Neural crest cell (in vitro differentiated cells): ENCODE measurements around the gene SOX12. TPM values are rescaled to one million over a fixed set of nuclear protein-coding genes. Genes with fewer than 3 reads are reported as not detected.

Source experiments
- DNase-seq: peaks from one replicate; pipeline ENCODE4 v3.0.0; 2021; ENCODE audit warnings: low read depth, mixed read lengths, low spot score
- H3K27ac Mint-ChIP-seq: one replicate; pipeline ENCODE4 v1.8.0; 2021; ENCODE audit warnings: mild to moderate bottlenecking, mixed read lengths; ENCODE audit not compliant: unreplicated experiment
- H3K27me3 Mint-ChIP-seq: 2 replicates; pipeline ENCODE4 v1.8.0; 2021; ENCODE audit warnings: low read depth, mild to moderate bottlenecking, mixed read lengths
- H3K36me3 Mint-ChIP-seq: 2 replicates; pipeline ENCODE4 v1.8.0; 2021; ENCODE audit warnings: low read depth, mild to moderate bottlenecking, mixed read lengths
- H3K4me1 Mint-ChIP-seq: 2 replicates; pipeline ENCODE4 v1.8.0; 2021; ENCODE audit warnings: mixed read lengths
- H3K4me3 Mint-ChIP-seq: one replicate; pipeline ENCODE4 v1.8.0; 2021; ENCODE audit warnings: mild to moderate bottlenecking, mixed read lengths
- H3K9me3 Mint-ChIP-seq: 2 replicates; pipeline ENCODE4 v1.8.0; 2021; ENCODE audit warnings: mixed read lengths
- total RNA-seq: library from RNA; stranded (reverse); gene quantifications from 2 replicates; pipeline ENCODE4 v1.2.1, GENCODE V29; 2021
- TF ChIP-seq, protein P1 (sequence below): fragments of 200-600 bp; sonication (generic); conservative IDR thresholded peaks from 2 replicates; pipeline ENCODE4 v1.5.0; 2021; ENCODE audit warnings: antibody characterized with exemption, mild to moderate bottlenecking

Gene SOX12
- total RNA-seq, 1 donor from 2014 or later = 88.7 TPM

DNA sequence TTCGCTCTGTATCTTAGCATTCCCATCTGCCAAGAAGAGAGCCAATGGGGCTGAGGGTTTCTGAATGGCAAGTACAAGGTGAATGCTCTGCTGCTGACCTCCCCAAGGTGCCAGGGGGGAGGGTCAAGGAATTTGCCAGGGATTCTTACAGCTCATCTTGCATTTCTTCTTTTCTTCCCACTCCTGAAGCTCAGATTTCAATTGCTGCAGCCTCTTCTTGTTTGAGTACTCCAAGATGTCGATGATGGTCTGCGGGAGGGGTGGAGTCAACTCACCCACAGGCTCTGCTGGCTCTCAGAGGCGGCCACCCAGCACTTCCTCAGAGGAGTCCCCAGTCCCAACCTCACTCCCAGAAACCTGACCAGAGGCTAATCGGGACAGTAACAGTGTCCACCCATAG, 47.2 kb upstream of the SOX12 start:
- no peak for DNase-seq
- Mint-ChIP-seq H3K4me1 (no peaks in the 10 kb centered on the region), H3K9me3 (no peaks in the 10 kb centered on the region), H3K36me3 (peaks cover 34% of the 10 kb centered on the region), H3K4me3 (no peak overlapping the region), H3K27ac (no peak overlapping the region), H3K27me3 (no peaks in the 10 kb centered on the region)
- TF ChIP-seq, protein P1, sequence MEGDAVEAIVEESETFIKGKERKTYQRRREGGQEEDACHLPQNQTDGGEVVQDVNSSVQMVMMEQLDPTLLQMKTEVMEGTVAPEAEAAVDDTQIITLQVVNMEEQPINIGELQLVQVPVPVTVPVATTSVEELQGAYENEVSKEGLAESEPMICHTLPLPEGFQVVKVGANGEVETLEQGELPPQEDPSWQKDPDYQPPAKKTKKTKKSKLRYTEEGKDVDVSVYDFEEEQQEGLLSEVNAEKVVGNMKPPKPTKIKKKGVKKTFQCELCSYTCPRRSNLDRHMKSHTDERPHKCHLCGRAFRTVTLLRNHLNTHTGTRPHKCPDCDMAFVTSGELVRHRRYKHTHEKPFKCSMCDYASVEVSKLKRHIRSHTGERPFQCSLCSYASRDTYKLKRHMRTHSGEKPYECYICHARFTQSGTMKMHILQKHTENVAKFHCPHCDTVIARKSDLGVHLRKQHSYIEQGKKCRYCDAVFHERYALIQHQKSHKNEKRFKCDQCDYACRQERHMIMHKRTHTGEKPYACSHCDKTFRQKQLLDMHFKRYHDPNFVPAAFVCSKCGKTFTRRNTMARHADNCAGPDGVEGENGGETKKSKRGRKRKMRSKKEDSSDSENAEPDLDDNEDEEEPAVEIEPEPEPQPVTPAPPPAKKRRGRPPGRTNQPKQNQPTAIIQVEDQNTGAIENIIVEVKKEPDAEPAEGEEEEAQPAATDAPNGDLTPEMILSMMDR = no peak

DNA sequence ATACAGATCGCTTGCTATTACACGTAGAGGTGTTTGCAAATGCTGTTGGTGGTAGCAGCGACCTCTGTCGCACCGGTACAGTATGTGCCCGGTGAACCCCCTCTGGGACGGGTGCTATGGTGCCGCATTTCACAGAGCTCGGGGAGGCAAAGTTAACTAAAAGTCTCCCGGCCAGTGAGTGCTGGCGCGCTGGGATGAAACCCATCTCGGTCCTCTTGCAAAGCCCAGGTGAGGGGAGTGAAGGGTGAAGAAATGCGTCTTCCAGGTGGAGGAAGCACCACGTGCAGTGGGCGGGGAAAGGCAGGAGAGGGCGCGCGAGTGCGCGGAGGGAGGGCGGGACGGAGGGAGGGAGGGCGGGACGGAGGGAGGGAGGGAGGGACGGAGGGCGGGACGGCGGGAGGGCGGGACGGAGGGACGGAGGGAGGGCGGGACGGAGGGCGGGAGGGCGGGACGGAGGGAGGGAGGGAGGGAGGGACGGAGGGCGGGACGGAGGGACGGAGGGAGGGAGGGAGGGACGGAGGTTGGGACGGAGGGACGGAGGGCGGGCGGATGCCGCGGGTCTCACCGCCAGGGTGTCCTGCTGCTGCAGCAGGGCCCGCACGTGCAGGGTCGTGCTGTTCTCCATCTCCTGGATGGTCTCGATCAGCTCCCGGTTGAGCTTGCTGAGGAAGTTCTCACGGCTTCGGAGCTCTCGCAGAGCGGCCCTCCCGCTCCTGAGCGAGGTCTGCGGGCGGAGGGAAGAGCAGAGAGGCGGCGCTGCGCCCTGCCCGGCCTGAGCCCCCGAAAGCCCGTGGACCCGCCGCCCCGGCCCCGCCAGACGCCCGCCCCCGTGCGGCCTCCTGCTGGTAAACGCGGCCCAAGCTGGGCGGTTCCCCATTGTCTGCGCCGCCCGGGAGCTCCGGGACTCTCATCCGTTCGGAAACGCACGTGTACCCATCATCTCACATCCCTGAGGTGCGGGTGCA, 46.5 kb upstream of the SOX12 start:
- no peak overlapping the region for H3K4me3 Mint-ChIP-seq
- TF ChIP-seq, protein P1 = no peak
- no peaks in the 10 kb centered on the region for H3K27me3 Mint-ChIP-seq
- peaks cover 5% of the 10 kb centered on the region for H3K4me1 Mint-ChIP-seq
- no peak overlapping the region for H3K27ac Mint-ChIP-seq
- no peaks in the 10 kb centered on the region for H3K9me3 Mint-ChIP-seq
- H3K36me3 Mint-ChIP-seq = peaks cover 37% of the 10 kb centered on the region
- no peak for DNase-seq

DNA sequence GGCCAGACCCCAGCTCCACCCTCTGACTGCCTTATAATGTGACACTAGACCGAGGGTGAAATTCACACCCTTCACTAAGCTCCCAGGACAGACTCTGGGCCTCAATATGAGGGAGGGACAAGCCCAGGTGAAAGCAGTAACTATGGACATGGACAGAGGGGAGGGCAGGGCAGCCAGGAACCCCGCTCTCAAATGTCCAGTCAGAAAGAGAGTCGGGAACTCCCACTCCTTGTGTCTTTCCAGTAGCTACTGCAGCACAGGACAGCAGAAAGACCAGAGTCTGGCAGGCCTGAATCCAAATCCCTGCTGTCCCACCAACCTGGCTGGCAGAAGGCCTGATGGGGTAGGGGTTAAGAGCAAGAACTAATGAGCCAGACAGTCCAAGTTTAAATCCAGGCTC, 41.2 kb upstream of the SOX12 start:
- Mint-ChIP-seq H3K27ac (no peak overlapping the region), H3K36me3 (peaks cover 20% of the 10 kb centered on the region), H3K27me3 (no peaks in the 10 kb centered on the region), H3K9me3 (peaks cover 2% of the 10 kb centered on the region), H3K4me3 (no peak overlapping the region), H3K4me1 (peaks cover 12% of the 10 kb centered on the region)
- TF ChIP-seq, protein P1 = no peak
- no peak for DNase-seq

DNA sequence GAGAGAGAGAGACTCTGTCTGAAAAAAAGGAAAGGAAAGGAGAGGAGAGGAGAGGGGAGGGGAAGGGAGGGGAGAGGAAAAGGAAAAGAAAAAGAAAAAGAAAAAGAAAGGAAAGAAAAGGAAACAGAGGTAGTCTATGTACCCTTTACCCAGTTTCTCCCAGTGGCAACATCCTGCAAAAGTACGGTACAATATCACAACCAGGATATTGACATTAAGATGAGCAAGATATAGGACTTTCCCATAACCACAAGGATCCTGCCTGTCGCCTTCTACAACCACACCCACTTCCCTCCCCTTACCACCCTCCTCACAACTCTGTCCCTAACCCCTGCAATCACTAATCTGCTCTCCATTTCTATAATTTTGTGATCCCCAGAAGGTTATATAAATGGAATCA, 38.8 kb upstream of the SOX12 start:
- no peak for DNase-seq
- TF ChIP-seq, protein P1 = no peak
- H3K27ac Mint-ChIP-seq = no peak overlapping the region
- H3K9me3 Mint-ChIP-seq = peaks cover 2% of the 10 kb centered on the region
- peaks cover 14% of the 10 kb centered on the region for H3K36me3 Mint-ChIP-seq
- no peaks in the 10 kb centered on the region for H3K27me3 Mint-ChIP-seq
- peaks cover 20% of the 10 kb centered on the region for H3K4me1 Mint-ChIP-seq
- peak overlapping the region; percentile 20 for H3K4me3 Mint-ChIP-seq

DNA sequence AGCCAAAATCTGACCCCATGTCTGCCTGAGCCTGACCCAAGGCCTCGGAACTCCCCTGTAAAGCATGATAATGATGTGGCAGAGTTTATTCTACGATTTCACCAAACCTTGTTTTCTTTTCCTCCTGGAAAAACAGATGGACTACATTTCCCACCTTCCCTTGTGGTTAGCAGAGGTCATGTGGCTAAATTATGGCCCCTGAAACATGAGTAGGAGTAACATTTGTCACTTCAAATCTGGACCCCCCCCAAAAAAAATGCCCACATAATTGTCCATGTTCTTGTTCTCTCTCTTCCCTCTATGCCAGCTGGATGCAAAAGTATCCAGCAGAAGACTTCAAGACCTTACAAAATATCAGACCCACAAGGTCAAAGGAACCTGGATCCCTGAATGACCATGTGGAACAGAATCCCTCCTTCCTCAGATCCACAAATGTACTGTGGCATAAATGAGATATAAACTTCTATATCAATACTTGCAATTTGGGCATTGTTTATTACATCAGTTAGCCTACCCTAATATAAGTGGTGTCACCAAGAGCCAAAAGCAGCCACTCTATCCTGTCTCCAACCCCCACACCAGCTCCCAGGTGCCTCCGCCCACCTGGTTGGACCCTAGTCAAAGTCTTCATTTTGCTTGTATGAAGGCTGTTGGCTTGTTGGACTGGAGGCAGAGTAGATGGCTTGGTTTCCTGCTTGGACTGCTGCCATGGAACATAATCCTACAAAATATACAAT, 36.2 kb upstream of the SOX12 start:
- no peak overlapping the region for H3K27ac Mint-ChIP-seq
- H3K4me3 Mint-ChIP-seq = peak overlapping the region; percentile 63
- TF ChIP-seq, protein P1 = no peak
- H3K27me3 Mint-ChIP-seq = no peaks in the 10 kb centered on the region
- H3K9me3 Mint-ChIP-seq = peaks cover 2% of the 10 kb centered on the region
- H3K4me1 Mint-ChIP-seq = peaks cover 15% of the 10 kb centered on the region
- DNase-seq = no peak
- peaks cover 8% of the 10 kb centered on the region for H3K36me3 Mint-ChIP-seq
